ENCODE data around the gene MITF. TPM values are rescaled to one million over a fixed set of nuclear protein-coding genes. Genes with fewer than 3 reads are reported as not detected.

Gene MITF, protein sequence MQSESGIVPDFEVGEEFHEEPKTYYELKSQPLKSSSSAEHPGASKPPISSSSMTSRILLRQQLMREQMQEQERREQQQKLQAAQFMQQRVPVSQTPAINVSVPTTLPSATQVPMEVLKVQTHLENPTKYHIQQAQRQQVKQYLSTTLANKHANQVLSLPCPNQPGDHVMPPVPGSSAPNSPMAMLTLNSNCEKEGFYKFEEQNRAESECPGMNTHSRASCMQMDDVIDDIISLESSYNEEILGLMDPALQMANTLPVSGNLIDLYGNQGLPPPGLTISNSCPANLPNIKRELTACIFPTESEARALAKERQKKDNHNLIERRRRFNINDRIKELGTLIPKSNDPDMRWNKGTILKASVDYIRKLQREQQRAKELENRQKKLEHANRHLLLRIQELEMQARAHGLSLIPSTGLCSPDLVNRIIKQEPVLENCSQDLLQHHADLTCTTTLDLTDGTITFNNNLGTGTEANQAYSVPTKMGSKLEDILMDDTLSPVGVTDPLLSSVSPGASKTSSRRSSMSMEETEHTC
- polyA plus RNA-seq: 1.4 and 3.9 TPM in 2 replicates

GRCh38 chr3:69739204-69740102 is at the start of gene MITF:
MITF (plus strand) TSS chr3:69739464; CDS start chr3:69739598, 134 bp downstream.

GRCh38 chr3:69999140-70000027 is 260.1 kb downstream of the MITF start, which contains the start of gene SAMMSON:
SAMMSON (plus strand) TSS chr3:69999733.

